ENCODE results near the gene SMYD3. TPM values are rescaled to one million over a fixed set of nuclear protein-coding genes. Genes with fewer than 3 reads are reported as not detected.
"Not testable (repeated sequence)": the region's sequence is repeated elsewhere in the genome, so short reads cannot be mapped to it uniquely, and the experiment has no call there.

Gene SMYD3
- total RNA-seq, 1 experiment from 2014 or later, result 17.4 TPM

- Histone ChIP-seq H3K4me3 (ENCODE audit: low read depth in 2 of 2, low read length in 2 of 2) (no peak overlapping the region), H3K27me3 (ENCODE audit: control insufficient read depth, insufficient read depth, low read length) (no peaks in the 10 kb centered on the region), H3K4me1 (ENCODE audit: control insufficient read depth, insufficient read depth, low read length) (no peaks in the 10 kb centered on the region), H3K36me3 (ENCODE audit: control insufficient read depth, insufficient read depth, low read length) (no peaks in the 10 kb centered on the region), H3K27ac (ENCODE audit: low read length) (no peak overlapping the region), H3K9me3 (ENCODE audit: control insufficient read depth, insufficient read depth, low read depth, low read length) (no peaks in the 10 kb centered on the region)
- POLR2A ChIA-PET, result no interaction called here
- in situ Hi-C loops (cut with HindIII; ENCODE audit: low pct_unique_long_range_greater_than_20kb, low sequenced_read_pairs), result no loop called here
- ATAC-seq (no peak), DNase-seq (ENCODE audit: low read depth, low spot score) (no peak)
- TF ChIP-seq TCF7L2 (IDR thresholded peaks at IDR 0.05; ENCODE audit: low read depth, low read length) (no peak), POLR2AphosphoS5 (IDR thresholded peaks at IDR 0.05; ENCODE audit: low read depth, low read length) (no peak), CTCF (IDR thresholded peaks at IDR 0.05) (no peak), REST (IDR thresholded peaks at IDR 0.05; ENCODE audit: insufficient read depth in 1 of 2, low read depth in 2 of 2, low read length in 1 of 2) (no peak), SIN3A (IDR thresholded peaks at IDR 0.05; ENCODE audit: borderline replicate concordance, insufficient read depth, low read depth, low read length) (no peak)
- CTCF ChIA-PET, result no interaction called here
- intact Hi-C loops (cut with micrococcal nuclease; ENCODE audit: unreplicated experiment), result no loop called here
- BruUV-seq (replicated peaks), result no TSS peak
These were observed 177.2 kb downstream of the SMYD3 start for GRCh38 chr1:246329900-246330299.

GRCh38 chr1:246329292-246329691 lies 177.8 kb downstream of the SMYD3 start:
- in situ Hi-C loops (cut with HindIII; ENCODE audit: low pct_unique_long_range_greater_than_20kb, low sequenced_read_pairs); H3K27ac ChIP-seq (ENCODE audit: low read length); H3K9me3 ChIP-seq (ENCODE audit: control insufficient read depth, insufficient read depth, low read depth, low read length); POLR2A ChIA-PET; intact Hi-C loops (cut with micrococcal nuclease; ENCODE audit: unreplicated experiment); H3K27me3 ChIP-seq (ENCODE audit: control insufficient read depth, insufficient read depth, low read length); H3K36me3 ChIP-seq (ENCODE audit: control insufficient read depth, insufficient read depth, low read length); H3K4me3 ChIP-seq (ENCODE audit: low read depth in 2 of 2, low read length in 2 of 2); ATAC-seq; H3K4me1 ChIP-seq (ENCODE audit: control insufficient read depth, insufficient read depth, low read length); DNase-seq (ENCODE audit: low read depth, low spot score); CTCF ChIA-PET; BruUV-seq (replicated peaks): not testable (repeated sequence)

GRCh38 chr1:246324711-246325110 lies 182.4 kb downstream of the SMYD3 start:
- ChIA-PET POLR2A (no interaction called here), CTCF (no interaction called here)
- no peak overlapping the region for H3K4me3 ChIP-seq (ENCODE audit: low read depth in 2 of 2, low read length in 2 of 2)
- H3K9me3 ChIP-seq (ENCODE audit: control insufficient read depth, insufficient read depth, low read depth, low read length), result no peaks in the 10 kb centered on the region
- TF ChIP-seq CTCF (IDR thresholded peaks at IDR 0.05) (no peak), REST (IDR thresholded peaks at IDR 0.05; ENCODE audit: insufficient read depth in 1 of 2, low read depth in 2 of 2, low read length in 1 of 2) (no peak), TCF7L2 (IDR thresholded peaks at IDR 0.05; ENCODE audit: low read depth, low read length) (no peak), SIN3A (IDR thresholded peaks at IDR 0.05; ENCODE audit: borderline replicate concordance, insufficient read depth, low read depth, low read length) (no peak), POLR2AphosphoS5 (IDR thresholded peaks at IDR 0.05; ENCODE audit: low read depth, low read length) (no peak)
- DNase-seq (ENCODE audit: low read depth, low spot score), result no peak
- H3K27ac ChIP-seq (ENCODE audit: low read length), result no peak overlapping the region
- H3K4me1 ChIP-seq (ENCODE audit: control insufficient read depth, insufficient read depth, low read length), result no peaks in the 10 kb centered on the region
- no TSS peak for BruUV-seq (replicated peaks)
- no peak for ATAC-seq
- in situ Hi-C loops (cut with HindIII; ENCODE audit: low pct_unique_long_range_greater_than_20kb, low sequenced_read_pairs) (no loop called here), intact Hi-C loops (cut with micrococcal nuclease; ENCODE audit: unreplicated experiment) (no loop called here)
- H3K36me3 ChIP-seq (ENCODE audit: control insufficient read depth, insufficient read depth, low read length), result no peaks in the 10 kb centered on the region
- H3K27me3 ChIP-seq (ENCODE audit: control insufficient read depth, insufficient read depth, low read length), result no peaks in the 10 kb centered on the region

- CTCF ChIA-PET; H3K27ac ChIP-seq (ENCODE audit: low read length); H3K9me3 ChIP-seq (ENCODE audit: control insufficient read depth, insufficient read depth, low read depth, low read length); H3K36me3 ChIP-seq (ENCODE audit: control insufficient read depth, insufficient read depth, low read length); POLR2A ChIA-PET; in situ Hi-C loops (cut with HindIII; ENCODE audit: low pct_unique_long_range_greater_than_20kb, low sequenced_read_pairs); H3K4me1 ChIP-seq (ENCODE audit: control insufficient read depth, insufficient read depth, low read length); ATAC-seq; intact Hi-C loops (cut with micrococcal nuclease; ENCODE audit: unreplicated experiment); H3K27me3 ChIP-seq (ENCODE audit: control insufficient read depth, insufficient read depth, low read length); H3K4me3 ChIP-seq (ENCODE audit: low read depth in 2 of 2, low read length in 2 of 2); DNase-seq (ENCODE audit: low read depth, low spot score); BruUV-seq (replicated peaks): not testable (repeated sequence)
These were observed 183.0 kb downstream of the SMYD3 start for GRCh38 chr1:246324033-246324432.

Data from Panc1 (cell line).